Karpas-422 (cell line): Measurements from ENCODE around the gene TULP4. TPM values are rescaled to one million over a fixed set of nuclear protein-coding genes. Genes with fewer than 3 reads are reported as not detected.

Source experiments
- DNase-seq: peaks from one replicate; pipeline ENCODE4 v3.0.0-alpha.2; 2015
- H2AFZ ChIP-seq: fragments of 200-600 bp; sonication (generic); 2 replicates; pipeline ENCODE4 v1.6.1; 2014; ENCODE audit warnings: antibody characterized with exemption, low read length, mixed read lengths
- H3K27ac ChIP-seq: fragments of 200-600 bp; sonication (generic); 2 replicates; pipeline ENCODE4 v1.5.1; 2014; ENCODE audit warnings: mild to moderate bottlenecking, low read length, moderate library complexity
- H3K27me3 ChIP-seq: fragments of 200-600 bp; sonication (generic); 2 replicates; pipeline ENCODE4 v1.6.1; 2014; ENCODE audit warnings: low read length, mixed read lengths
- H3K36me3 ChIP-seq: fragments of 200-600 bp; sonication (generic); 2 replicates; pipeline ENCODE4 v1.6.1; 2014; ENCODE audit warnings: low read length, mixed read lengths; ENCODE audit not compliant: insufficient read depth
- H3K4me1 ChIP-seq: fragments of 200-600 bp; sonication (generic); 2 replicates; pipeline ENCODE4 v1.6.1; 2014; ENCODE audit warnings: mild to moderate bottlenecking, low read length, mixed read lengths
- H3K4me2 ChIP-seq: fragments of 200-600 bp; sonication (generic); 2 replicates; pipeline ENCODE4 v1.6.1; 2014; ENCODE audit warnings: low read length, low read depth, mild to moderate bottlenecking; ENCODE audit not compliant: poor library complexity, severe bottlenecking
- H3K4me3 ChIP-seq: fragments of 200-600 bp; sonication (generic); 2 replicates; pipeline ENCODE4 v1.5.1; 2014; ENCODE audit warnings: mild to moderate bottlenecking, antibody characterized with exemption, low read length, mixed read lengths
- H3K79me2 ChIP-seq: fragments of 200-600 bp; sonication (generic); 2 replicates; pipeline ENCODE4 v1.6.1; 2014; ENCODE audit warnings: mild to moderate bottlenecking, low read length, mixed read lengths
- H3K9ac ChIP-seq: fragments of 200-600 bp; sonication (generic); 2 replicates; pipeline ENCODE4 v1.6.0; 2014; ENCODE audit warnings: low read length
- H3K9me2 ChIP-seq: fragments of 200-600 bp; sonication (generic), shearing (Covaris generic); replicated peaks from 2 replicates; pipeline ENCODE4 v1.6.0; 2014; ENCODE audit warnings: mild to moderate bottlenecking, low read length, moderate library complexity; ENCODE audit not compliant: insufficient read depth
- H3K9me3 ChIP-seq: fragments of 300-700, 200-600 bp; sonication (generic); 2 replicates; pipeline ENCODE4 v1.6.1; 2014; ENCODE audit warnings: low read length, mixed read lengths
- H4K20me1 ChIP-seq: fragments of 200-600 bp; sonication (generic); 2 replicates; pipeline ENCODE4 v1.6.1; 2014; ENCODE audit warnings: mild to moderate bottlenecking, antibody characterized with exemption, low read length, low read depth; ENCODE audit not compliant: insufficient read depth
- total RNA-seq: library from RNA; depleted of rRNA; stranded (reverse); fragments of >200 nt; shearing (Covaris generic); gene quantifications from 2 replicates; pipeline ENCODE4 v1.2.3, GENCODE V29; 2014; ENCODE audit warnings: low replicate concordance

The TULP4 gene
- total RNA-seq, 1 experiment from 2014 or later: 112 TPM

GRCh38 chr6:158457131-158457530 lies 144.9 kb downstream of the TULP4 start:
- no peaks in the 10 kb centered on the region for H3K9me2 ChIP-seq
- H3K79me2 ChIP-seq: no peaks in the 10 kb centered on the region
- no peak overlapping the region for H3K4me3 ChIP-seq
- no peak overlapping the region for H3K9ac ChIP-seq
- no peak overlapping the region for H3K4me2 ChIP-seq
- no peaks in the 10 kb centered on the region for H3K27me3 ChIP-seq
- H2AFZ ChIP-seq: no peak overlapping the region
- H3K4me1 ChIP-seq: no peaks in the 10 kb centered on the region
- H3K9me3 ChIP-seq: no peaks in the 10 kb centered on the region
- H3K27ac ChIP-seq: no peak overlapping the region
- no peaks in the 10 kb centered on the region for H4K20me1 ChIP-seq
- no peak for DNase-seq
- H3K36me3 ChIP-seq: peaks cover 4% of the 10 kb centered on the region

- Histone ChIP-seq H3K9me2 (no peaks in the 10 kb centered on the region), H3K9me3 (no peaks in the 10 kb centered on the region), H3K79me2 (no peaks in the 10 kb centered on the region), H3K27ac (no peak overlapping the region), H3K9ac (no peak overlapping the region), H2AFZ (no peak overlapping the region), H4K20me1 (no peaks in the 10 kb centered on the region), H3K4me1 (no peaks in the 10 kb centered on the region), H3K4me2 (no peak overlapping the region), H3K27me3 (no peaks in the 10 kb centered on the region), H3K4me3 (no peak overlapping the region), H3K36me3 (peaks cover 4% of the 10 kb centered on the region)
- DNase-seq: no peak
These were observed 145.5 kb downstream of the TULP4 start for GRCh38 chr6:158457616-158458278.

GRCh38 chr6:158459726-158460125 lies 147.5 kb downstream of the TULP4 start:
- Histone ChIP-seq H3K4me3 (no peak overlapping the region), H4K20me1 (no peaks in the 10 kb centered on the region), H3K4me1 (no peaks in the 10 kb centered on the region), H2AFZ (no peak overlapping the region), H3K27me3 (no peaks in the 10 kb centered on the region), H3K27ac (no peak overlapping the region), H3K9ac (no peak overlapping the region), H3K79me2 (no peaks in the 10 kb centered on the region), H3K4me2 (no peak overlapping the region), H3K9me3 (no peaks in the 10 kb centered on the region), H3K9me2 (no peaks in the 10 kb centered on the region), H3K36me3 (peaks cover 19% of the 10 kb centered on the region)
- DNase-seq: no peak

GRCh38 chr6:158460602-158461169 lies 148.4 kb downstream of the TULP4 start:
- Histone ChIP-seq H3K79me2 (no peaks in the 10 kb centered on the region), H3K9ac (no peak overlapping the region), H3K4me2 (no peak overlapping the region), H3K4me3 (no peak overlapping the region), H3K9me3 (no peaks in the 10 kb centered on the region), H3K36me3 (peaks cover 23% of the 10 kb centered on the region), H3K4me1 (no peaks in the 10 kb centered on the region), H3K27ac (no peak overlapping the region), H4K20me1 (no peaks in the 10 kb centered on the region), H3K9me2 (no peaks in the 10 kb centered on the region), H3K27me3 (no peaks in the 10 kb centered on the region), H2AFZ (no peak overlapping the region)
- no peak for DNase-seq

DNA sequence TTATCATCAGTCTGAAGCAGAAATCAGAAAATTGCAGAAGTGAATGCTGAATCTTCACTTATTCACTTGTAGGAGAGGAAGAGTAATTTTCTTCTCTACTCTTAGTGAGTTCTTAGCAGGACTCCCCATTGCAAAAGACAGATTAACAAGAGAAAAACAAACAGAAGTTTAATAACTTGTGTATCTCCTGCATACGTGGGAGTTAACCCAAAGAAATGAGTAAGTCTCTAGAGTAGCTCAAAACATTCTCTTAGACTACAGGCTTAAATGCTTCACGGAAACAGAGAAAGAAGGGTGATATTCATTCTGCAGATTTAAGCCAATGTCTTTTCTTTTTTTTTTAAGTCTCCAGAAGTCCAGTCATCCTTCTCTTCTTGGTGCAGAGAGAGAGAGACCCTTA lies 149.7 kb downstream of the TULP4 start:
- Histone ChIP-seq H3K36me3 (peaks cover 26% of the 10 kb centered on the region), H3K9me3 (no peaks in the 10 kb centered on the region), H3K4me1 (no peaks in the 10 kb centered on the region), H3K27ac (no peak overlapping the region), H3K79me2 (no peaks in the 10 kb centered on the region), H3K4me2 (no peak overlapping the region), H4K20me1 (no peaks in the 10 kb centered on the region), H3K9ac (no peak overlapping the region), H3K4me3 (no peak overlapping the region), H2AFZ (no peak overlapping the region), H3K9me2 (no peaks in the 10 kb centered on the region), H3K27me3 (no peaks in the 10 kb centered on the region)
- no peak for DNase-seq

DNA sequence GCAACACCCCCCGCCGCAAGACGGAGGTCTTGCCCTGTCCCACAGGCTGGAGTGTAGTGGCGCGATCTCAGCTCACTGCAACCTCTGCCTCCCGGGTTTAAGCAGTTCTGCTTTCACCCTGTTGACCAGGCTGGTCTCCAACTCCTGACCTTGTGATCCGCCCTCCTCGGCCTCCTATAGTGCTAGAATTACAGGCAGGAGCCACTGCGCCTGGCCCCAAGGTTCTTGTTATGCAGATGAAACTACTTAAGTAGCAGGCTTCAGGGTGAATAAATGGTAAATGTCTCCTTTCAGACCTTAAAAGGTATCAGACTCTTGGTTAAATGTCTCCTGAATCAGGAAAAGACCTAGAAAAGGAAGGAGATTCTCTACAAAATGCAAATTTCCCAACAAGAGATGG lies 152.2 kb downstream of the TULP4 start:
- Histone ChIP-seq H3K27me3 (no peaks in the 10 kb centered on the region), H3K4me3 (no peak overlapping the region), H3K4me1 (no peaks in the 10 kb centered on the region), H4K20me1 (no peaks in the 10 kb centered on the region), H3K9me3 (no peaks in the 10 kb centered on the region), H2AFZ (no peak overlapping the region), H3K79me2 (no peaks in the 10 kb centered on the region), H3K9me2 (no peaks in the 10 kb centered on the region), H3K9ac (no peak overlapping the region), H3K27ac (no peak overlapping the region), H3K36me3 (peaks cover 27% of the 10 kb centered on the region), H3K4me2 (no peak overlapping the region)
- no peak for DNase-seq

GRCh38 chr6:158465257-158465656 lies 153.0 kb downstream of the TULP4 start:
- Histone ChIP-seq H3K36me3 (peaks cover 27% of the 10 kb centered on the region), H3K9me3 (no peaks in the 10 kb centered on the region), H3K4me2 (no peak overlapping the region), H3K27me3 (no peaks in the 10 kb centered on the region), H3K4me1 (no peaks in the 10 kb centered on the region), H2AFZ (no peak overlapping the region), H3K4me3 (no peak overlapping the region), H3K9me2 (no peaks in the 10 kb centered on the region), H4K20me1 (no peaks in the 10 kb centered on the region), H3K9ac (no peak overlapping the region), H3K27ac (no peak overlapping the region), H3K79me2 (no peaks in the 10 kb centered on the region)
- no peak for DNase-seq

- peaks cover 27% of the 10 kb centered on the region for H3K36me3 ChIP-seq
- DNase-seq: no peak
- no peaks in the 10 kb centered on the region for H3K27me3 ChIP-seq
- H3K4me1 ChIP-seq: no peaks in the 10 kb centered on the region
- H3K9ac ChIP-seq: no peak overlapping the region
- H3K4me3 ChIP-seq: no peak overlapping the region
- no peaks in the 10 kb centered on the region for H4K20me1 ChIP-seq
- no peaks in the 10 kb centered on the region for H3K79me2 ChIP-seq
- H3K4me2 ChIP-seq: no peak overlapping the region
- H3K9me3 ChIP-seq: no peaks in the 10 kb centered on the region
- H2AFZ ChIP-seq: no peak overlapping the region
- no peaks in the 10 kb centered on the region for H3K9me2 ChIP-seq
- no peak overlapping the region for H3K27ac ChIP-seq
These were observed 153.5 kb downstream of the TULP4 start for GRCh38 chr6:158465747-158466146.
